ENCODE results near the gene SLC25A17.

- TF ChIP-seq POLR2A (IDR thresholded peaks at IDR 0.05; ENCODE audit: low read length) (no peak), GATA1 (IDR thresholded peaks at IDR 0.05; ENCODE audit: low read depth, low read length) (no peak)
These were observed 72.5 kb downstream of the SLC25A17 start for GRCh38 chr22:40746428-40747220.
